A549 treated with DMSO at 1 μM for 4 hours (cell line): ENCODE results near the gene EPHB1. TPM values are rescaled to one million over a fixed set of nuclear protein-coding genes. Genes with fewer than 3 reads are reported as not detected.

ENCODE experiments used
- total RNA-seq: library from RNA; stranded (reverse); fragments of 200-300 nt; extraction: Qiagen RNA extraction; gene quantifications from 5 replicates; pipeline ENCODE4 v1.2.3, GENCODE V29; 2022; ENCODE audit warnings: low read depth

EPHB1 gene
- 0.05 to 0.23 TPM (median 0.11 TPM) in 4 of 5 replicates, not detected in the other for total RNA-seq

DNA sequence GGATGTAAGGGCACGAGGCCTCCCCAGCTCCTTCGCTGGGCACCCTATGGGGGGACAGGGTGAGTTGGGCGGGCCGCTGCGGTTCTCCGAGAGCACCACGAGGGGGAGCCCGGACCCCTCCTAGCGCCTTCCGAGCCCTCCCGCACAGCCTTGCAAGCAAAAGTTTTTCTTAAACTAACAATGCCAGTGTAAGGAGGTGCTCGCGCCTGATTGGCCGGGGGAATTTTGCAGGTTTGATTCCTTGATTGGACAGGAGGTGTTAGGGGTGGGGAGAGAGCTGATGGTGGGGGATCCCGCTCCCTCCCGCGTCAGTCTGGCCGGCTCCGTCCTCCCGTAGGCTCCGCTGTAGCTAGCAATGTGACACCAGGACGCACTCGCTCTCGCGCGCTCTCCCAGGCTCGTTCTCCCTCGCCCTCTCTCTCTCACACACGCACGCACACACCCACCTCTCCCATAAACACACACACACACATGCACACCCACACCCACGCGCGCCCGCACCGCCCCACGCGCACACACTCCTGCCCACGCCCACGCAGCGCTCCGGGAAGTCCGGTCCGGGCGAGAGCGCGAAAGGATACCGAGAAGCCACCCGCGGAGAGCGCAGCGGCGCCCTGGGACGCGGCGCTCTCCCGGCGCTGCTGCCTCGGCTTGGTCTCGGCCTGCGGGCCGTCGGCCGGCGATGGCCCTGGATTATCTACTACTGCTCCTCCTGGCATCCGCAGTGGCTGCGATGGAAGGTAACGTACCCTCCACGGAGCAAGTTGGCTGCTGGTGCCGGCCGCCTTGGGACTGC, at the start of gene EPHB1:
Gene EPHB1, plus strand, starts transcription at position 311 of the 796 bp plus-strand sequence.

Other genes starting within 250 kb of the EPHB1 start
- 0.07 to 0.14 TPM (median 0.09 TPM) in 3 of 5 replicates, not detected in the others for gene KY, start 144.2 kb upstream of the EPHB1 start, total RNA-seq